Femur (tissue), 1 donor: ENCODE measurements around the gene ZDHHC6.
"Not testable (repeated sequence)": the region's sequence is repeated elsewhere in the genome, so short reads cannot be mapped to it uniquely, and the experiment has no call there.

Experiments used
- DNase-seq: peaks from one replicate; pipeline ENCODE4 v3.0.0-alpha.2; 2017

Gene ZDHHC6, protein sequence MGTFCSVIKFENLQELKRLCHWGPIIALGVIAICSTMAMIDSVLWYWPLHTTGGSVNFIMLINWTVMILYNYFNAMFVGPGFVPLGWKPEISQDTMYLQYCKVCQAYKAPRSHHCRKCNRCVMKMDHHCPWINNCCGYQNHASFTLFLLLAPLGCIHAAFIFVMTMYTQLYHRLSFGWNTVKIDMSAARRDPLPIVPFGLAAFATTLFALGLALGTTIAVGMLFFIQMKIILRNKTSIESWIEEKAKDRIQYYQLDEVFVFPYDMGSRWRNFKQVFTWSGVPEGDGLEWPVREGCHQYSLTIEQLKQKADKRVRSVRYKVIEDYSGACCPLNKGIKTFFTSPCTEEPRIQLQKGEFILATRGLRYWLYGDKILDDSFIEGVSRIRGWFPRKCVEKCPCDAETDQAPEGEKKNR

DNA sequence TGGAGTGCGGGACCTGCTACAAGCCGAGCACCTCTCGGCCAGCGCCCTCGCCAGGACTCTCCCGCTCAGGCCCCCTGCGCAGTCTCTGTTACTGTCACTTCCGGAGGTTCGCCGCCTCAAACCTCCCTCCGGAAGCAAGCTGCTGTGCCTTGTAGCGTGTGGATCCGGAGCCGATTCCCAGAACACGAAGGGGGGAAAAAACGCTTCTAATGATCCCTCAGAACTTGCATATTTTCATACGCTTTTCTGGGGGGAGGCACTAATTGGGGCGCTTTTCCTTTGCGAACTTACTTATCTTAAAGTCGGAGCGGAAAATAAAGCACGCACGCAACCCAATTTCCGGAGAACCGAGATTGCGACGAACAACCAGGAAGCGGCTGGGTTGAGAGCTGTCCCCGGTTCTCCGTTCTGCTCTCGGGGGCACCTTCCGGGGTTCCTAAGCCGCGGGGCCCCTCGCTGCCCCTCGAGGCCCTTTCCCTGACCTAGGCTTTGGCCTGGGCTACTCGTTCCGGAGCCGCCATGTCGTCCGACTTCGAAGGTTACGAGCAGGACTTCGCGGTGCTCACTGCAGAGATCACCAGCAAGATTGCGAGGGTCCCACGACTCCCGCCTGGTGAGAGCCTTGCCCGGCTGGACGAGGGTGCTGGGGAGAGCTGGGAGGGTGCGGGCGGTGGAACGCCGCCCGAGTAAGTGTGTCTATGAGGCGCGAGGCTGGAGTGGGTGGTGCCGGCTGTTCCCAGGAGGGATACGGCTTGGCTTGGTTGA, at the start of gene ZDHHC6, which contains the start of gene VTI1A:
TSS of gene ZDHHC6 (minus strand) at position 60 of the 765 bp plus-strand sequence. CDS start 1,478 bp downstream, outside the sequence.
TSS of gene VTI1A (plus strand) at position 361 of the 765 bp plus-strand sequence. CDS start at position 520, 159 bp downstream.
- peak; percentile 90 for DNase-seq

DNA sequence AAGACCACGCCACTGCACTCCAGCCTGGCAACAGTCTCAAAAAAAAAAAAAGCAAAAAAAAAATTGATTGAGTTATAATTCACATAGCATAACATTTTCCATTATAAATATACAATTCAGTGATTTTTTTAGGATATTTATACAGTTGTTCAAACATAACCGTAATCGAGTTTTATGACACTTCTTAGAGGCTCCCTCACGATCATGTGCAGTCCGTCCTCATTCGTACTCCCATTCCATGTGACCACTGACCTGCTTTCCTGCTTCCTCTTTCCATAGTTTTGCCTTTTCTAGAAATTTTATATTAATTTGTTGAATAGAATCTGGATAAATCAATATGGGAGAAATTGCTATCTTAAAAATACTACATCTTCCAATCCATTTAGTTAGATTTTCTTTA, 46.0 kb upstream of the ZDHHC6 start:
- DNase-seq: no peak

DNA sequence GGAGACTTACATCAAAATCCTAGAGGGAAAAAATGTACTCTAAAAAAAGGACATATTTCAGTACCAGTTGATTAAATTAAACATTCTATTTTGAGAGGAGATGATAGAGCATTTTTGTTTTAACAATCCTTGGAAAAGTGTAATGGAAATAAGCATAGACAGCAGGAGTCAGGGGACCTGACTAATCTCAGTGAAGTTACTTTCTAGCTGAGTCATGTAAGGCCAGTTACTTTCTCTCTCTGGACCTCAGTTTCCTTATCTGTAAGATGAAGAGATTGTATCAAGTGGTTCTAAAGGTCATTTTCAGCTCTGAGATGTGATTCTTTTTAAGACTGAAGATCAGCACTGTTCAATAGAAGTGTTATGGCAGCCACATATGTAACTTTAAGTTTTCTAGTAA, 44.4 kb upstream of the ZDHHC6 start:
- no peak for DNase-seq

DNA sequence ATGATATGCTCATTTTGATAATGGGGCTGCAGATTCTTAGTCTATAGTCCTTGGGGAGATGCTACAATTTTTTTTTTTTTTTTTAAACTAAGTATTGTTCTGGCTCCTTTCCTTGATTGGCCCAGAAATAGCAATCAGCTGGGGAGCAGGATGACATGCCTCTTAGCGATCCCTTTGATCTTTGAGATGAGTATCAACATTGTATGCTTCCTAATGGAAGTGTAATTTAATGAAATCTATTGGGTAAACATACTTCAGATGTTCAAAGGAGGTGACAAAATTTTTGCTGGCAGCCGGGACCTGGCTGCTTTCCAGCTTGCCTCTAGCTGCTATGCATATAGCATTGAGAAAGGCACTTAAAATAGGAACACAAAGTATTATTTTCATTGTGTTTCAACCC, 43.8 kb upstream of the ZDHHC6 start:
- peak; percentile 45 for DNase-seq

DNA sequence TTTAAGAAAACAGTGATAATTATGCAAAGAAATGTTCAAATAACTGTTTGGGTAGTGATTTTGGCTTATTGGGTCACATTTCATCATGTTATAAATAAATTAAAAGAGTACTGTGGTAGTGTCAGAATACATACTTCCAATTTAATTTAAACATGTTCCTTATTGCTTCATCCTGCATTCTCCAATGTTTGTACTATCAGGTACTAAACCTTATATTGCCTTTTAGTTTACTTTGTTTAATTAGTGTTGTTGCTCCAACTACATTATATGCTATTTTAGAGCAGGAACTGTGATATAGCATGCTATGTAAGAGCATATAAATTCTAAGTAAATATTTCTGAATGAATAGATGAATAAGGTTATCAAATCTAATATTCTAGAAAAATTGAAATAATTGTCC, 41.2 kb upstream of the ZDHHC6 start:
- DNase-seq: no peak

DNA sequence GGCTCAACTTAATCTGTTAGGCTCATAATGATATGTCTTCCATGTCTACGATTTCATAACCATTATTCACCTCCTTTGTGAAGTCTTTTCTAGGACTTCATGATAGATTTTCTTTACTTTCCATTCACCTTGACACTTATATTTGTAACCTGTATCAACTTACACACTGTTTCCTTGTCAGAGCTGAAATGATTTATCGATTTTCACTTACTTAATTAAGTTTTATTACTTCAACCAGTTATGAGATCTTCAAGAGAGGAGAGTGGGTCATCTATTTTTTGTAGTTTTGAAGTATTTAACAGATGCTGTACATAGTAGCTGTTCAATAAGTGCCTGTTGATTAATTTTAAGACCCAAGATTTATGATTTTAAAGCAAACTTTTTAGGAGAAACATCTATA, 37.7 kb upstream of the ZDHHC6 start:
- no peak for DNase-seq

DNA sequence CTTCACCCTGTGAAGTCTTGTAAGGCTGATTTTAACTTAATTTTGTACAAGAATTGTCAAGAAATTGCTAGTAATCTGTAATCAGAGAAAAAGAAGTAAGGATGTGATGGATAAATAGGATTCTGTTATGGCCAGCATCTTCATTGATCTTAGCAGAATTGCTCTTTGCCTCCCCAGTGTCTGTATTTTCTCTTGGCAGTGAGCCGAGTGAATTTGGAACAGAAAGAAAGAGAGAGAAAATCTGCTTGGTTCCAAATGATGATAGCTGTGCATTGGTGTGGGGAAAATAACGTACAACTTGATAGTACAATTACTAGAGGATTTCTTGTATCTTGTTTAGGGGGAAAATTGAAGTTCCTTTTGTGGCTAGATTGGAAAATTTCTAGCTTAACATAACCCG, 34.9 kb upstream of the ZDHHC6 start:
- no peak for DNase-seq

DNA sequence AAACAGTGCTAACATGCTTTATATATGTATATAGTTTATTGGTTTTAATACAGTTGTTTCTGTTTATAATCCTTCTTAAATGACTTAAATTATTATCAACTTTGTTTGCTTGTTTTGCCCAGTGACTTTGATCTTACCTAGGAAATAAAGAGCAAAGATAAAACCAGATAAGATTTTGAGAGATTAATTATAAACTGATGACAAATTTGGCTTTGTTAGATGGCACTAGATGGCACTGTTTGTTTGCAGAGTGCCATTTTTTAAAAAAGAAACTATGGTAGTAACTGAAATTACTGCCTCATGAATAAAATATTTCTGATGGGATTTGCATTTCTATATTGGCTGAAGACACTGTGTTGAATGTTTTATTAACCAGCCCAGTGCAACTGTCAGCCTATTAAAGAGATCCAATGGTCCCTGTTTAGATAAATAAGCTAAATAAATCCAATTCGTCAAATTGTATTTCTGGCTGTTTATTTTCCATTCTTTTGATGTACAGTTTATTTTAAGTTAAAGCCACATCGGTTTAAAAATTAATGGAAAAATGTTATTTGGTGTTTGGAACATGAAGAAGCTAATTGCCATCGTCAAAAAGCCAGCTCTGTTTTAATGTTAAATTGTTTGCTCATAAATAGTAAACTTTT, 29.0 kb upstream of the ZDHHC6 start:
- no peak for DNase-seq

DNA sequence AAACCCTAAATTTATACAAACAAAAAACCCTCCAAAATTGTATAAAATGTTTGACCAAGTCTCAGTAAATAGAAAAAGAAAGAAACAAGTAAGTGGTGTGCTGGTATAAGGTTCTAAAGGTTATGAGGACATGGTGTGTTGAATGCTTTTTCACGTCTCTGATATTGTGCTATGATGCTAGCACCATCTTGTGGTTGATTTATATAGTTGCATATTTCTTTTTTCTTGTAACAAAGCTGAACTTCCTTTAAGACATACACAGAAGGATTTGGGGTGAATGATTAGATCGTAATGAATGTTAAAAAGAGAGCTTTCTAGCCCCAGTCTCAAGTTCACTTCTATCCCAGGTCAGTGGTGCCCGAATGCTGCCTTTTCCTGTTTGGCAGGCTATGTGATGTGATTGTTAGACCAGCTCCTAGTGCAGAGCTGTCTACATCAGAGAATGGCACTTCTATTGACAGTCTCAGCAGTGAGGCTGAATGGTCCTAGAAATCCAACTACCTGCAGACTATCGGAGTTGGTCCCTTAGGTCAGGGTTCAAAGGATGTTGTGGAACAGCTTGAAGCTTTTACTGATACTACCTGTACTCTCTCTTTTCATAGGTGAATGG, 25.3 kb upstream of the ZDHHC6 start:
- no peak for DNase-seq

DNA sequence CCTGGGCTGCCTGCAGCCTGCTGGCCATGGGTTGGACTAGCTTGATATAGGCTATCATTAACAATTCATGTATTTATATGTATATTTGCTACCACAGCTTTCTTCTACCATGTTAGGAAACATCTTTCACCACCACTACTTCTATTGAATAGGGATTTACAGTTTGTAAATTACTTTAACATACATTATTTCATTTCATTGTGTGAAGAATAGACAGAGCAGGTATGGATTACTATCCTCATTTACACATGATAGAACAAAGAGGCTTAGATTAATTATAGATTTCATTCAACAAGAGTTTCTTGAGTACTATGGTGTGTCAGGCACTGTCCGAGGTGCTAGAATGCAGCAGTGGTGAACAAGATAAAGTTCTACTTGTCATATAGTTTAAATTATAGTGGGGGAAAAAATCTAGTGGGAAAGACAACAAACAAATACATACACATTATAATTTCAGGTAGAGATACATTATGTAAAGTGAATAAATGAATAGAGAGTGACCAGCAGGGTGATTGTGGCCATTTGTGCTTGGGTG, 20.9 kb upstream of the ZDHHC6 start:
- DNase-seq: no peak

DNA sequence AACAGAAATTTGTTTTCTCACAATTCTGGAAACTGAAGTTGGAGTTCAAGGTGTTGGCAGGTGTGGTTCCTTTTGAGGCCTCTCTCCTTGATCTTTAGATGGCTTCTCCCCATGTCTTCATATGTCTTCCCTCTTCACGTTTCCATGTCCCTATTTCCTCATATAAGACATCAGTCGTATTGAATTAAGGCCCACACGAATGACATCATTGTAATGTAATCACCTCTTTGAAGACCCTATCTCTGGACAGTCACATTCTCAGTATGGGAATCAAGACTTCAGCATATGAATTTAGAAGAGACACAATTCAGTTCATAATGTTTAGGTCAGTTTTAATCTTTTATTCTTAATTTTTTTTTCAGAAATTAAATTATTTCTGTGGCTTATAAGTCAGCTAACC, 20.1 kb upstream of the ZDHHC6 start:
- no peak for DNase-seq

DNA sequence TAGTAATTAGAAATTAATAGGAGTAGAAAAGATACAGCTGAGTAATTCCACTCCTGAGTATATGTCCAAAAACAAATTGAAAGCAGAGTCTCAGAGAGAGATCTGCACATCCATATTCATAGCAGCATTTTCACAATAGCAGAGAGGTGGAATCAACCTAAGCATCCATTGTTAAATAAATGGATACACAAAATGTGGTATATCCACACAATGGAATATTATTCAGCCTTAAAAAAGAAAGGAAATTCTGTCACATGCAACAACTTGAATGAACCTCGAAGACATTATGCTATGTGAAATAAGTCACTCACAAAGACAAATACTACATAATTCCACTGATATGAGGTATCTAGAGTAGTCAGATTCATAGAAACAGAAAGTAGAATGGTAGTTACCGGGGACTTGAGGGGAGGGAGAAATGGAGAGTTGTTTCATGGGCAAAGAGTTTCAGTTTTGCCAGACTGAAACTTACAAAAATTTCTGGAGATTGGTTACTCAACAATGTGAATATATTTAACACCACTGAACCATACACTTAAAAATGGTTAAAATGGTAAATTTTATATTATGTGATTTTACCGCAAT, 18.7 kb upstream of the ZDHHC6 start:
- no peak for DNase-seq

DNA sequence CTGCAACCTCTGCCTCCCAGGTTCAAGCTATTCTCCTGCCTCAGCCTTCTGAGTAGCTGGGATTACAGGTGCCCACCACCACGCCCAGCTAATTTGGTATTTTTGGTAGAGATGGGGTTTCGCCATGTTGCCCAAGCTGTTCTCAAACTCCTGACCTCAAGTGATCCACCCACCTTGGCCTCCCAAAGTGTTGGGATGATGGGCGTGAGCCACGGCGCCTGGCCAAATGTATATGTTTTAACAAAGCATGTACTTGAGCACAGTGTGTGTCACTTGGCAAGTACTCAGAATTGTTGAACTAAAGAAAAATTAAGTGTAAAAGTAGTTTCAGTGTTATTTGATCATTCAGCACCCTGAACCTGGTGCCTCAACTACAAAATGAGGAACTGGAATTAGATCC, 17.4 kb upstream of the ZDHHC6 start:
- DNase-seq: not testable (repeated sequence)

DNA sequence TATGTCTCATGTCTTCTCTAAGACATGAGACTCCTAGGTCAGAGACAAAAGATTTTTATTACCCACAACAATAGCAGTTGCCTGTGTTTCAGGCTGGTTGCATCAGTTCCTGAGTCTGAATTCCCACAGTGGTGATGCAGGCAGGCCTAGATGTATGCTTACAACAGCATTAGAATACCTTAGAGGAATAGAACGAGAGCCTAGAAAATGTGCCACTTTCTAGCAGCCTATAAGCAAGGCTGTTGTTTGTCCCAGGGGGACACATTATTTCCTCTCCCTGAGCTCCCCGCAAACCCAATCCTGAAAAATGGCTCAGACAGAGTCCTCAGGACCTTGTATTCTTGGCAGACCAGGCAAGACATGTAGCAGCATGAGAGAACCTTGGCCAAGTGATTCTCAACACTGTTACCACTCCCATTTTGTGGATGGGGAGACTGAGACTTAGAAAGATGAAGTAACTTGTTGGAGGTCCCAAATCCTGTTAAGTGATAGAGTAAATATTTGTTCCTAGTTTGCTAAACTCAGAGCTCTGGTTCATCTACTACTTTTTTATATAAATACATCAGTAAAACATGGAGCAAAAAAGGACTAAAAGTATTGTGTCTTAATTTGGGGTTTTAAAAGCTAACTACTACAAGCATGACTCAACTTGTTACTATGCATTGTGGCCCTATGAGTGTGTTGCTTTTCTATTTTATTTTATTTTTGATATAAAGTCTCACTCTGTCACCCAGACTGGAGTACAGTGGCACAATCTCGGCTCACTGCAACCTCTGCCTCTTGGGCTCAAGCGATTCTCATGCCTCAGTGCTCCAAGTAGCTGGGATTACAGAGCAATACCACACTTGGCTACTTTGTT, 14.5 kb upstream of the ZDHHC6 start:
- DNase-seq: no peak

DNA sequence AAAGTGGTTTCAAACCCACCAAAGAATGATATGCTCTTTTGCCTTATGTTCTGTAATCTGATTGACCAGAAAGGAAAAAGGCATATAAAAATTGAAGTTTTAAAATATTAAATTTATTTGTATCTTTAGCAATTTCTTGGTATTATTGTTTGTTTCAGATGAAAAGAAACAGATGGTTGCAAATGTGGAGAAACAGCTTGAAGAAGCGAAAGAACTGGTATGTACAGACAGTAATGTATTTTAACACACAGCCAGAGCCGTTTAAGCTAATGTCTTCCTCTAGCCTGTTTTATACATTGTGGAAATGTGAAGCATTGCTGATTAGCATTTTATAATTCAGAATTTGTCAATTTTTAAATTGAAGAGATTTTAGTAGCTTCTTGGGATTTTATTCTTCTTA, 13.7 kb upstream of the ZDHHC6 start:
- DNase-seq: no peak

DNA sequence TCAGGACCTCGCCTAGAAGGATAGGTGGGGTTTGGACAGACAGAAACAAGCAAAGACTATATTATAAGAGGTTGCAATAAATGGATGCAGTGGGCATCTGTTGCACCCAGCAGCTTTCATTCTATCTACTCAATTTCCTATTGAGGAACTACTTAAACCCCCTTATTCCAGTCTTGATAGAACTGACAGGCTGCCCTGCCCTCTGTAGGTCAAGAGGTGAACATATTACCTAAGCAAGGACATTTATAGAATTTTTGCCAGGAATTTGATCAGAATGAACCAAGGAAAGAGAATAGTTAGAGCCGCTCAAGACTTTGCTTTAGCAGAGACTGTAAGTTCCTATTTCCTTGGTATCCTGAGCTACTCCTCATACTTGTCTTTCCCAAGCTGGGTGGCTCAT, 9.8 kb upstream of the ZDHHC6 start:
- DNase-seq: no peak

DNA sequence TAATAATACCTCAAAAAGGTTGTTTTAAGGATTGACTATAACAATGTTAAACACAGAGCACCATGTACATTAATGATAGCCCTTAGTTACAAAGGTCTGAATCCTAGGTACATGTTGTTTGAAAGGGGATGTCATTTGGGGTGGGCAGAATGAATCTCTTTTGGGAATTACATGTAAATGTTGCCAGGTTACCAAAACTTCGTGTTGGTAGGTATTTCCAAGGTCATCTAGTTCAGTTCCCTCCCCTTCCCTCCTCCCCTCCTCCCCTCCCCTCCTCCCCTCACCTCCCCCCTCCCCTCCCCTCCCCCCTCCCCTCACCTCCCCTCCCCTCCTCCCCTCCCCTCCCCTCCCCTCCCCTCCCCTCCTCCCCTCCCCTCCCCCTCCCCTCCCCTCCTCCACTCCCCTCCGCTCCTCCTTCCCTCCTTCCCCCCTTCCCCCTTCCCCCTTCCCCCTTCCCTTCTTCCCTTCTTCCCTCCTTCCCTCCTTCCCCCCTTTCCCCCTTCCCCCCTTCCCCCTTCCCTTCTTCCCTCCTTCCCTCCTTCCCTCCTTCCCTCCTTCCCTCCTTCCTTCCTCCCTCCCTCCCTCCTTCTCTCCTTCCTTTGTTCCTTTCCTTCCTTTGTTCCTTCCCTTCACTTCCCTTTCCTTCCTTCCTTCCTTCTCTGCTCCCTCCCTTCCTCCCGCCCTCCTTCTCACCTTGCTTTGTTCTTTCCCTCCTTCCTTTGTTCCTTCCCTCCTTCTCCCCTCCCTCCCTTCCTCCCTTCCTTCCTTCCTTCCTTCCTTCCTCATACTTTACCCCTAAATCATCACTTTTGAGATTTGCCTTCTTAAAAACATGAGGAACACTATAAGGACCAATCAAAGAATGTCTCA, 8.4 kb upstream of the ZDHHC6 start:
- no peak for DNase-seq

DNA sequence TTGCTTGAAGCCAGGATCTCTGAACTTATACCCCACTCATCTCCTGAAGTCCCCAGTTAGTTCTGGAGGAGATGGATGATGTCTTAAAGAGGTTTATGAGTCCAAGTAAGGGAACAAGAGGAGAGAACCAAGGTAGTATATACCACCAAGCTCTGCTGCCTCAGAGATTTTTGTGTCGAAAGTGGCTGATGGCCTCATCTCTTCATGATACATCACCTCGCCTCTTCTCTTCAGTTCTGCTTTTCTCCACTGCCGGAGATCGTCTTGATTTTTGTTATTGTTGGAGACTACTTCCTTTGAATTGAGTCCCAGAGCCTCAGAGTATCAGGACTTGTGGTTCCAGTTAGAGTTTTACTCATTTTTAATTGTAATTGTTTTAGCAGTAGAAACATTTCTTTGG, 2.2 kb upstream of the ZDHHC6 start:
- no peak for DNase-seq

DNA sequence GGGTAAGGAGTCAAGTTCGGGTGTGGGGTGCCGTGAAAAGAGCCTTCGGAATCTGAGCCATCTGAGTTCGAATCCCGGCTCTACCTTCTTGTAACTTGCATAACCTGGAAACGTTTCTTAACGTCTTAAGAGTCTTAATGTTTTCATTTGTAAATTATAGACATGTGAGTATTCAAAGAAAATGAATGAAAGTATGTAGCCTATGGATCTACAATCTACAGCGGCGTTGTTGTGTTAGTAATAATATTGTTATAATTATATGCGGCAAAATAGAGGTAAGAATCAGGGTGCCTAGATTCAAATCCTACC, 860 bp upstream of the ZDHHC6 start:
- no peak for DNase-seq

DNA sequence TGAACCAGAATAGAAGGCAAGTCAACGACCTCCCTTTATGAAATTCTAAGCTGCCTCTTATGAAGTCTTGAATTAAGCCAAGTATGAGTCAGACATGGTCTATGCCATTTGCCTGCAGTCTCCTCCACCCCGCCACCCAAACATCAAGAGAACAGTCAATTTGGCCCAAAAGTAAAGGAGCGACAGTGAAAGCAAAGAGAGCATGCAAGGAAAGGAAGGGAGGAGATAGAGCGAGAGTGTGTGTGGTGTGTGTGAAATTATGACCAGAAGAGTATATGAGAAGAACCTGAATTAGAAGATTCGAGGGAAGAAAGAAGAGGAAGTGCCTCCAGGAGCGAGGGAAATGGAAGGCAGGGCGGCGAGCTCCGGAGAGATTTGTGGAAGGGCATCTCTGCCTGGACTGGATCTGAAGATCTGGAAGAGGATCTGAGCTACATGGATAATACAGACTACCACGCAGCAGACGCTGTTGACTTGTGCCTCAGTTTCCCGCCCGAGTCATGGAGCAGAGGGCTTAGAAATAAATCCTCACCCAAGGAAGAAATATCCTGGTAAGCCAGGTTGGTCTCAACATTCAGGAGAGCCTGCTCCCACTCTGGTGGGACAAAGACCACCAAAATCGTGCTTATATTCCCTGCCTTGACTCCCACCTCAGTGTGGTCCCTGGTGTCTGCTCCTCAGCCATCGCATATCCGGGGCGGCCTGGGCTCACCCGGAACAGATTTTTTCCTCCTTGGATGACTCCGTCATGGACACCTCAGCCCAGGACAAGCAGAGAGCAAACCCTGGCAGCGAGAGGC, 459 bp downstream of the ZDHHC6 start:
- DNase-seq: peak; percentile 20
